Muscle of leg (tissue), 11 donors: ENCODE data around the gene CATSPERD. TPM values are rescaled to one million over a fixed set of nuclear protein-coding genes. Genes with fewer than 3 reads are reported as not detected.
A peak's percentile ranks its signal among the peaks of the same experiment; 100 is the strongest.

ENCODE experiments used
- DNase-seq: peaks from one replicate; pipeline ENCODE4 v3.0.0; 2013
- H3K27ac ChIP-seq: one replicate; pipeline ENCODE4 v1.5.1; 2013; ENCODE audit warnings: mild to moderate bottlenecking, low read length, control low read depth
- H3K27me3 ChIP-seq: one replicate; pipeline ENCODE4 v1.6.1; 2013; ENCODE audit warnings: low read length; ENCODE audit not compliant: control insufficient read depth, insufficient read depth
- H3K36me3 ChIP-seq: one replicate; pipeline ENCODE4 v1.6.1; 2013; ENCODE audit warnings: low read length; ENCODE audit not compliant: control insufficient read depth, insufficient read depth
- H3K4me1 ChIP-seq: one replicate; pipeline ENCODE4 v1.6.1; 2013; ENCODE audit warnings: low read length; ENCODE audit not compliant: control insufficient read depth, insufficient read depth
- H3K4me3 ChIP-seq: one replicate; pipeline ENCODE4 v1.5.1; 2013; ENCODE audit warnings: low read length, control low read depth
- H3K9me3 ChIP-seq: replicated peaks from 2 replicates; pipeline ENCODE4 v1.6.1; 2013; ENCODE audit warnings: low read depth, low read length; ENCODE audit not compliant: control insufficient read depth
- WGBS: methylation state at CpG from one replicate; pipeline ENCODE4 v1.1.5; 2013; ENCODE audit warnings: missing lambda C conversion rate; ENCODE audit not compliant: insufficient coverage; 5-methylcytosine and 5-hydroxymethylcytosine counted together
- polyA plus RNA-seq, 8 donors: library from polyadenylated mRNA; unstranded; fragments of 120-200 nt; gene quantifications; one replicate each; pipeline versions ENCODE4 v1.2.1 to v1.2.3, GENCODE V29; 2013; ENCODE audit warnings: inconsistent platforms in 1 of 8, low replicate concordance in 1 of 8; ENCODE audit not compliant: insufficient read length in 8 of 8, insufficient read depth in 1 of 8
- total RNA-seq: library from RNA; stranded (reverse); fragments of 120-200 nt; gene quantifications from one replicate; pipeline ENCODE4 v1.2.4, GENCODE V29; 2013

The CATSPERD gene
- total and polyA plus RNA-seq, 9 donors: 0.16 TPM; not detected in 8

GRCh38 chr19:5693195-5694166, 27.0 kb upstream of the CATSPERD start:
- DNase-seq: peak; percentile 63
- peak overlapping the region; percentile 75 for H3K27ac ChIP-seq
- peaks cover 58% of the 10 kb centered on the region for H3K4me1 ChIP-seq

DNA sequence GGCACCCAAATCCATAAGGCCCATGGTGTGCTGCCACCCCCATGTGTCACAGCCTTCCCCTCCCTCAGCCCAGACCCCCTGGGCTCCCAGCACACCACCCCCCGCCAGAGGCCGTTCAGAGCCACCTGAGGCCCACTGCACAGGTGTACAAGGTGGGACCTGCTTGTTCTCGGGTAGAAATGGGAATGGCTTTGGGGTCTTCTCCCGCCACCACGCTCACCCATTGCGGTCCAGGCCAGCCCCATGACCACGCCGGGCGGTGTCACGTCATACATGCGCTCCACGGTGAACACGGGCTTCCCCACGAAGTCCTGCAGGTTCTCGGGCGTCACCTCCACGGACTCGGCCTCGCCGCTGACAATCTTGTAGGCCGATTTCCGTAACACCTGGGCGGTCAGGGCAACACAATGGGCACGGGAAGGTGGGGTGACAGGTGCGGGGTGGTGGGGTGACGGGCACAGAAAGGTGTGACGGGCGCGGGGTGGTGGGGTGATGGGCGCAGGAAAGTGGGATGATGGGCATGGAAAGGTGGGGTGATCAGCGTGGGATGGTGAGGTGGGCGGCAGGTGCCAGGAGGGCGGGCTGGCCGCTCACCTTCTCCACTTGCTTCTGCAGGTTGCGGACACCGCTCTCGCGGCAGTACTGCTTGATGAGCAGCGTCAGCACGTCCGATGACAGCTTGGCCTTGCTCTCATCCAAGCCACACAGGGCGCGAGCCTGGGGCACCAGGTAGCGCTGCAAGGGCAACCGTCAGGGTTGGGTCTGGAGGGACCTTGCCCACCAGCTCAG, 26.1 kb upstream of the CATSPERD start:
- Histone ChIP-seq H3K4me1 (peaks cover 58% of the 10 kb centered on the region), H3K4me3 (no peak overlapping the region), H3K27ac (peak overlapping the region; percentile 23), H3K27me3 (no peaks in the 10 kb centered on the region), H3K36me3 (peaks cover 71% of the 10 kb centered on the region), H3K9me3 (no peaks in the 10 kb centered on the region)
- no peak for DNase-seq
- WGBS: 92% methylated on average over 43 of the region's 45 CpGs

More at GRCh38 chr19:5693195-5694166, 27.0 kb upstream of the CATSPERD start:
- 73% methylated on average over 28 of the region's 39 CpGs for WGBS
- no peak overlapping the region for H3K4me3 ChIP-seq
- no peaks in the 10 kb centered on the region for H3K27me3 ChIP-seq
- H3K9me3 ChIP-seq: no peaks in the 10 kb centered on the region
- peaks cover 62% of the 10 kb centered on the region for H3K36me3 ChIP-seq

GRCh38 chr19:5694956-5695648, 25.3 kb upstream of the CATSPERD start:
- H3K27me3 ChIP-seq: no peaks in the 10 kb centered on the region
- peaks cover 73% of the 10 kb centered on the region for H3K36me3 ChIP-seq
- peak overlapping the region; percentile 29 for H3K27ac ChIP-seq
- H3K9me3 ChIP-seq: no peaks in the 10 kb centered on the region
- peaks cover 55% of the 10 kb centered on the region for H3K4me1 ChIP-seq
- 67% methylated on average over 7 of the region's 8 CpGs for WGBS
- H3K4me3 ChIP-seq: no peak overlapping the region
- no peak for DNase-seq

- H3K9me3 ChIP-seq: no peaks in the 10 kb centered on the region
- peak; percentile 50 for DNase-seq
- H3K27me3 ChIP-seq: no peaks in the 10 kb centered on the region
- 71% methylated on average over 24 of the region's 28 CpGs for WGBS
- H3K36me3 ChIP-seq: peaks cover 79% of the 10 kb centered on the region
- peaks cover 54% of the 10 kb centered on the region for H3K4me1 ChIP-seq
- H3K27ac ChIP-seq: peak overlapping the region; percentile 29
- H3K4me3 ChIP-seq: no peak overlapping the region
Observed at GRCh38 chr19:5695649-5696195, 24.7 kb upstream of the CATSPERD start.

DNA sequence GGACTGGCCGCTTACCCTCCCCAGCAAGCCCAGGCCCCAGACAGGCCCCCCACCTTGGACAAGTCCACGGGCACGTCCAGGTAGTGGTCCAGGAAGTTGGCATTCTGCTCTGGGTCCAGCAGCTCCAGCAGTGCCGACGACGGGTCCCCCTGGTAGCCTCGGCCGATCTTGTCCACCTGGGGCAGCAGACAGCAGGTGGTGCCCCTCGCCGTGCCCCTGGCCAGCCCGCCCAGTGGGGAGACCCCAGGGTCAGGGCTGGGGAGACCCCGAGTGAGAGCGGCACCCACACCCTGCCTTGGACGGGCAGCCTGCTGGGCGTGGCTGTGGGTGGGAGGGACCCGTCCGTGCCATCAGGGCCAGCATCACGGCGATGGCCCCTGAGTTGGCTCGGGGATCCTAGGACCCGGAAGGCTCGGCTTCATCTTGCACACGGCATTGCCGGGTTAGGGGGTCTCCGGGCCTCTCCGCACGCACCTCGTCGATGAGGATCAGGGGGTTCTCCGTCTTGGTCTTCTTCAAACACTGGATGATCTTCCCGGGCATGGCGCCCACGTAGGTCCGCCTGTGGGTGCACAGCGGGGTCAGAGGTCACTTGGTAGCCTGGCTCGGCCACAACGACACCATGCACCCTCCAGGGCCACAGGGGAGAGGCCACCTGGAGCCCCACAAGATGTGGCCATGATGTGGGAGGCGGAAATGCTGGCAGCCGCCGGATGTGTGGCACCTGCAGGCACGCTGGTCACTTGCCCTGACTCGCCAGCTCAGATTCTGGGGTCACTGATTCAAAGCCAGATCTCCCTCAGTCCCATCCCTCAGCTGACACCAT, 24.0 kb upstream of the CATSPERD start:
- Histone ChIP-seq H3K4me1 (peaks cover 47% of the 10 kb centered on the region), H3K4me3 (no peak overlapping the region), H3K27ac (no peak overlapping the region), H3K9me3 (no peaks in the 10 kb centered on the region), H3K27me3 (no peaks in the 10 kb centered on the region), H3K36me3 (peaks cover 80% of the 10 kb centered on the region)
- no peak for DNase-seq
- WGBS: 86% methylated on average over 40 of the region's 42 CpGs

DNA sequence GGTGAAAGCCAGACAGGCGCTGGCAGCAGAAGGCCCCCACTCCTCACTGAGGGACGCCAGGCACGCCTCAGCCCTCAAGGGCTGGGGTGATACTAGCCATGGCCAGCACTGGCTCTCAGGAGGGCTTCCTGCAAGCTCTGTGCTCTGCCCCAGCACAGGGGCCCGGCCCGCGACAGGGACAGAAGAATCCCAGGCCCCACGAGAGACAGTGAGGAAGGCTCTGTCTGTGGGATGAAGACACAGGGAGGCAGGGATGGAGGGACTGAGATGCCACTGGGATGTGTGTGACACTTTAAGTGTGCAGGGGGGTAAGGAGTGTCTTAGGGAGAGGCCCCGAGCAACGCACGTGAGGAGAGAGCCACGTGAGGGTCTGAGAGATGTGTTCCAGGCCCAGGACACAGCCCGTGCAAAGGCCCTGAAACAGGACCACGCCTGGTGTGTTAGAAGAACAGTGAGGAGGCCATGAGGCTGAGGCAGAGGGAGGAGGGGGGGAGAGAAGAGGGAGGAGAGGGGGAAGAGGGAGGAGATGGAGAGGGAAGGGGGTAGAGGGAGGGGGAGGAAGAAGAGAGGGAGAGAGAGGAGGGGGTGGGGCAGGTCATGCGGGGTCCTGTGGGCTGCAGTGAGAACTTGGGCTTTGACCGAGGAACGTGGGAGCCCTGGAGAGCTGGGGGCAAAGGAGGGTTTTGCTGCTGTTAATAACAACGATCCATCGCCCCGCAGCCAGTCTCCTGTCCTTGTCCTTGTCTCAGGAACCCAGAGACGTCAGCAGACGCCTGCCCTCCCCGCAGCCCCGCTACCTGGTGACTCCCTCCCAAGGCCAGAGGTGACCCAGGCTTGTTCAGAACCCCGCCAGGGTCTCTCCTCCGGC, 23.2 kb upstream of the CATSPERD start:
- Histone ChIP-seq H3K4me1 (peaks cover 38% of the 10 kb centered on the region), H3K27ac (no peak overlapping the region), H3K36me3 (peaks cover 72% of the 10 kb centered on the region), H3K4me3 (no peak overlapping the region), H3K27me3 (no peaks in the 10 kb centered on the region), H3K9me3 (no peaks in the 10 kb centered on the region)
- 68% methylated on average over 24 of the region's 25 CpGs for WGBS
- no peak for DNase-seq

DNA sequence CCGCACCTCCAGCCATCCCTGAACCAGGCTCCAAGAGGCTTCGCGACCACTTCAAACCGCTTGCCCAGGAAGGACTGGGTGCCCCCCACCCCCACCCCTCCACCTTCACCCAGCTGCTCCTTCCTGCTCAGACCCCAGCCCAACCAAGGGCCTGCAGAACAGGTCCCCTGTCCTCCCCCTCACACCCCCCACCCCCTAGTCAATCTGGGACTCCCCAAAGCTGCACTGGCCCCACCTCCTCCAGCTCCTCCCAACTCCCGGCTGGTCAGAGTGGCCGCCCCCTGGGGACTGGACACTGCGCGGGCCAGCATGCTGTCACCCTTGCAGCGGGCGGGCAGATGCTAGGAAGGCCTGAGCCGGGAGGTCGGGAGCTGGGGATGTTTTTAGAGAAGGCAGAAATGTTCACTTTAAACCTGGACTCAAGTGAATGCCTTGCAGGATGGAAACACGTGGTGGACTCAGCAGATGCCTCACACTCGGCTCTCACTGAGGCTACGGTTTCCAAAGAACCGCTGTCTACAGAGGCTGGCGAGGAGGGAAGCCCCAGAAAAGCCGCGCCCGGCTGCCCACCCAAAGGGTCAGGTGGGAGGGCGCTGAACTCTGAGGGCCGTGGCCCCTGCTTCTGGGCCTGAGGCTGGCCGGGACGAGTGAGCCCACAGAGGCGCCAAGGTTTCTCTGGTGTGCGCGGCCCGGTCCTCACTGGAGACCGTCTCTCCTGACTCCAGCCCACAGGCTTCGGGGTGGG, 22.4 kb upstream of the CATSPERD start:
- no peak overlapping the region for H3K4me3 ChIP-seq
- H3K4me1 ChIP-seq: peaks cover 30% of the 10 kb centered on the region
- no peaks in the 10 kb centered on the region for H3K27me3 ChIP-seq
- 78% methylated on average over 26 of the region's 30 CpGs for WGBS
- H3K27ac ChIP-seq: no peak overlapping the region
- no peaks in the 10 kb centered on the region for H3K9me3 ChIP-seq
- DNase-seq: no peak
- H3K36me3 ChIP-seq: peaks cover 64% of the 10 kb centered on the region

GRCh38 chr19:5698635-5699422, 21.6 kb upstream of the CATSPERD start:
- peaks cover 22% of the 10 kb centered on the region for H3K4me1 ChIP-seq
- H3K36me3 ChIP-seq: peaks cover 65% of the 10 kb centered on the region
- H3K9me3 ChIP-seq: no peaks in the 10 kb centered on the region
- DNase-seq: no peak
- WGBS: 87% methylated on average over 35 of the region's 38 CpGs
- no peak overlapping the region for H3K27ac ChIP-seq
- no peak overlapping the region for H3K4me3 ChIP-seq
- no peaks in the 10 kb centered on the region for H3K27me3 ChIP-seq
